BJ (cell line): Measurements from ENCODE around the gene PEX12. TPM values are rescaled to one million over a fixed set of nuclear protein-coding genes. Genes with fewer than 3 reads are reported as not detected.
"Not testable (repeated sequence)": the region's sequence is repeated elsewhere in the genome, so short reads cannot be mapped to it uniquely, and the experiment has no call there.

Source experiments
- CTCF ChIA-PET: fragments of 350-600 bp; formaldehyde crosslinking; extraction: SDS; loops from one replicate; lab custom pipeline; 2021; ENCODE audit warnings: antibody characterized with exemption, inconsistent platforms; lab: Yijun Ruan, JAX
- POLR2A ChIA-PET: fragments of 300-600 bp; sonication (Branson Sonifier 250); formaldehyde crosslinking; extraction: SDS; loops from one replicate; lab custom pipeline; 2021; ENCODE audit warnings: antibody characterized with exemption; lab: Charles Lee
- DNase-seq: peaks from one replicate; pipeline ENCODE4 v3.0.0-alpha.2; 2011; ENCODE audit warnings: low read depth
- H3K27me3 ChIP-seq: 2 replicates; pipeline ENCODE4 v1.6.0; 2011; ENCODE audit warnings: low read length; ENCODE audit not compliant: control insufficient read depth, insufficient read depth
- H3K36me3 ChIP-seq: 2 replicates; pipeline ENCODE4 v1.5.1; 2011; ENCODE audit warnings: low read length; ENCODE audit not compliant: control insufficient read depth, insufficient read depth
- H3K4me3 ChIP-seq: 2 replicates; pipeline ENCODE4 v1.5.1; 2011; ENCODE audit warnings: low read depth, mild to moderate bottlenecking, control low read depth, low read length
- polyA plus RNA-seq: library from polyadenylated mRNA; depleted of rRNA; stranded (reverse); fragments of >200 nt; gene quantifications from 2 replicates; pipeline ENCODE4 v1.2.3, GENCODE V29; 2011
- TF ChIP-seq, protein P1 (sequence below): IDR thresholded peaks from 2 replicates; pipeline ENCODE4 v1.5.1; 2011; ENCODE audit warnings: low read depth, mild to moderate bottlenecking, control low read depth, inconsistent platforms, low read length, moderate library complexity; ENCODE audit not compliant: insufficient read depth

The PEX12 gene
- polyA plus RNA-seq, 1 experiment = 8.5 TPM

DNA sequence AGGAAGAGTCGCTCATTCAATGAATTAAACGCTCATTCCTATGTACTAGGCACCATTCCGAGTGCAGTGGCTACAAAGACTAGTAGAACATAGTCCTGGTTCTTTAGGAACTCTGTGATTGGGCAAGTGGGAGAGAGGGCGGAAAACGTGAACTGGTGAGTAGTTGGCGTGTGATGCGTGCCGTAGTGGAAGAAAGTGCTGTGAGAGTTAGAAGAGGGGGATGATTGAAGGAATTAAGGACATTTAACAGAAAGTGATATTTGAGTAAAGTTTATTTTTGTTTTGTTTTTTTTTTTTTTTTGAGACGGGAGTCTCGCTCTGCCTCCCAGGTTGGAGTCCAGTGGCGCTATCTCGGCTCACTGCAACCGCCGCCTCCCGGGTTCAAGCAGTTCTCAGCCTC is 9.8 kb downstream of the PEX12 start:
- H3K4me3 ChIP-seq = peak overlapping the region; percentile 55
- no peak for DNase-seq
- POLR2A ChIA-PET = interaction anchor here (0.6 to 1.0 kb wide), 4 partner anchors 8 to 195 kb away, joined by 5 to 14 read pairs (median 6); partner anchors contain the start of gene PEX12
- no peaks in the 10 kb centered on the region; the same call in 1 of the 2 replicates for H3K27me3 ChIP-seq
- H3K36me3 ChIP-seq = no peaks in the 10 kb centered on the region
- TF ChIP-seq, protein P1, sequence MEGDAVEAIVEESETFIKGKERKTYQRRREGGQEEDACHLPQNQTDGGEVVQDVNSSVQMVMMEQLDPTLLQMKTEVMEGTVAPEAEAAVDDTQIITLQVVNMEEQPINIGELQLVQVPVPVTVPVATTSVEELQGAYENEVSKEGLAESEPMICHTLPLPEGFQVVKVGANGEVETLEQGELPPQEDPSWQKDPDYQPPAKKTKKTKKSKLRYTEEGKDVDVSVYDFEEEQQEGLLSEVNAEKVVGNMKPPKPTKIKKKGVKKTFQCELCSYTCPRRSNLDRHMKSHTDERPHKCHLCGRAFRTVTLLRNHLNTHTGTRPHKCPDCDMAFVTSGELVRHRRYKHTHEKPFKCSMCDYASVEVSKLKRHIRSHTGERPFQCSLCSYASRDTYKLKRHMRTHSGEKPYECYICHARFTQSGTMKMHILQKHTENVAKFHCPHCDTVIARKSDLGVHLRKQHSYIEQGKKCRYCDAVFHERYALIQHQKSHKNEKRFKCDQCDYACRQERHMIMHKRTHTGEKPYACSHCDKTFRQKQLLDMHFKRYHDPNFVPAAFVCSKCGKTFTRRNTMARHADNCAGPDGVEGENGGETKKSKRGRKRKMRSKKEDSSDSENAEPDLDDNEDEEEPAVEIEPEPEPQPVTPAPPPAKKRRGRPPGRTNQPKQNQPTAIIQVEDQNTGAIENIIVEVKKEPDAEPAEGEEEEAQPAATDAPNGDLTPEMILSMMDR = no peak
- CTCF ChIA-PET = no interaction called here

- TF ChIP-seq, protein P1 = no peak
- no peak for DNase-seq
- peaks cover 1% of the 10 kb centered on the region; the same call in 1 of the 2 replicates for H3K27me3 ChIP-seq
- H3K4me3 ChIP-seq = peak overlapping the region; percentile 55; the same call in 1 of the 2 replicates
- ChIA-PET CTCF (no interaction called here), POLR2A (no interaction called here)
- H3K36me3 ChIP-seq = no peaks in the 10 kb centered on the region
Measured at GRCh38 chr17:35566968-35567367, 11.4 kb downstream of the PEX12 start.

DNA sequence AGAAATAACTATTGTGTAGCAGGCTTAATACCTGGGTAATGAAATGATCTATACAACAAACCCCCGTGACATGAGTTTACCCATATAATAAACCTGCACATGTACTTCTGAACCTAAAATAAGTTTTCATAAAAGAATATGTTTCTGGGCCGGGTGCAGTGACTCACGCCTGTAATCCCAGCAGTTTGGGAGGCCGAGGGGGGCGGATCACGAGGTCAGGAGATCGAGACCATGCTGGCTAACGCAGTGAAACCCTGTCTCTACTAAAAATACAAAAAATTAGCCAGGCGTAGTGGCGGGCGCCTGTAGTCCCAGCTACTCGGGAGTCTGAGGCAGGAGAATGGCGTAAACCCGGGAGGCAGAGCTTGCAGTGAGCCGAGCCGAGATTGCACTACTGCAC is 15.2 kb downstream of the PEX12 start:
- H3K36me3 ChIP-seq, H3K27me3 ChIP-seq, H3K4me3 ChIP-seq, DNase-seq, POLR2A ChIA-PET: not testable (repeated sequence)
- CTCF ChIA-PET = interaction anchor here (1.1 kb wide), 1 partner anchor 9 kb away, joined by 3 read pairs; no protein-coding TSS in a partner anchor

GRCh38 chr17:35560703-35561102 is 17.7 kb downstream of the PEX12 start, which contains the start of gene SLFN14:
SLFN14 (minus strand) TSS chr17:35560819; CDS start chr17:35558062, 2,757 bp downstream.
- TF ChIP-seq, protein P1 = no peak
- Histone ChIP-seq H3K27me3 (0 out of 2 replicates have a peak, but pooled peaks cover 1% of the 10 kb centered on the region), H3K4me3 (no peak within 1 kb of the TSS), H3K36me3 (no peaks in the 10 kb centered on the region)
- ChIA-PET CTCF (interaction anchor here (0.6 to 1.5 kb wide), 2 partner anchors 26 to 52 kb away, joined by 3 read pairs; no protein-coding TSS in a partner anchor), POLR2A (no interaction called here)
- no peak for DNase-seq

DNA sequence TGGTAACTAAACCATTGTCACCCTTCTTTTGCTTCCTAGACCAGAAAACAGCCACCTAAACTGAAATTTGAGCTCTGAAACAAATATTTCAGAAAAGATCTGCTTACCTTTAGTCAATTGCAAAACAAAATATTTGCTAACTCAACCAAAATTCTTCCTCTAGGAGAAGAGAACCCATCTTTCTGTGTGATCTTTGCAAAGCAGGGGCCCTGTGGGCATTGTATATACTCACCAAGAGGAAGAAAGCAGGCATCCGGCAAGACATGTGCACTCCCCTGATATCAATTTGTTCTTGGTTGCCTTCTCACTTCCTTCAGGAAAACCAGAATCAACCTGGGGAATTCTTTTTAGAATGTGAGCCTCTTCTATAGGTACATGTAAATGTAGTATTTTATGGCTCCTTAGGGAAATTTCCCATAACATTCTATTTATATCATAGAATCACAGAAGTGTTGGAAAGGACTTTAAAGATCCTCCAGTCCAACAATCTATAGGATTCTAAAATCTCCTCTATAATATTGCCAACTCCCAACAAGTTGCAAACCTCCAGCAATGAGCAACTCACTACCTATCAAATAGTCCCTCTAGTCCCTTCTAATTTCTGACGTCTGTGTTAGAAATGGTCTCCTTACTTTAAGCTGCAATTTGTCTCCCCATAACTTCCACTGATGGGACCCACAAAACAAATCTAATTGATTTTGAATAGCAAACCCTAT is 18.7 kb downstream of the PEX12 start:
- POLR2A ChIA-PET = no interaction called here
- 0 out of 2 replicates have a peak, but pooled peaks cover 1% of the 10 kb centered on the region for H3K27me3 ChIP-seq
- H3K36me3 ChIP-seq = no peaks in the 10 kb centered on the region
- DNase-seq = no peak
- H3K4me3 ChIP-seq = no peak overlapping the region
- CTCF ChIA-PET = interaction anchor here (1.1 to 1.5 kb wide), 2 partner anchors 25 to 389 kb away, joined by 3 to 4 read pairs; no protein-coding TSS in a partner anchor
- TF ChIP-seq, protein P1 = no peak
